WTC11 (cell line): ENCODE measurements around the gene FANCD2OS. TPM values are rescaled to one million over a fixed set of nuclear protein-coding genes. Genes with fewer than 3 reads are reported as not detected.
"Not testable (repeated sequence)": the region's sequence is repeated elsewhere in the genome, so short reads cannot be mapped to it uniquely, and the experiment has no call there.

Experiments used
- ATAC-seq: fragments of 200-7000 bp; cut with Tn5 transposase; 2 replicates; pipeline ENCODE4 v1.10.0; 2021; ENCODE audit warnings: mild to moderate bottlenecking, moderate library complexity
- CTCF ChIA-PET: fragments of 300-600 bp; sonication (Branson Sonifier 250); formaldehyde crosslinking; loops from one replicate; lab custom pipeline; 2021; ENCODE audit warnings: antibody characterized with exemption; lab: Charles Lee
- POLR2A ChIA-PET: fragments of 350-600 bp; sonication (Branson Sonifier 250); formaldehyde crosslinking; loops from one replicate; lab custom pipeline; 2021; ENCODE audit warnings: antibody characterized with exemption; lab: Charles Lee
- DNase-seq: peaks from one replicate; pipeline ENCODE4 v3.0.0; 2021; ENCODE audit warnings: low spot score
- H3K27ac Mint-ChIP-seq: 2 replicates; pipeline ENCODE4 v1.8.0; 2021; ENCODE audit warnings: mixed read lengths
- H3K27me3 Mint-ChIP-seq: 2 replicates; pipeline ENCODE4 v1.8.0; 2021; ENCODE audit warnings: low read depth, mild to moderate bottlenecking, moderate library complexity, mixed read lengths
- H3K36me3 Mint-ChIP-seq: 2 replicates; pipeline ENCODE4 v1.8.0; 2021; ENCODE audit warnings: mixed read lengths
- H3K4me1 Mint-ChIP-seq: 2 replicates; pipeline ENCODE4 v1.8.0; 2022; ENCODE audit warnings: mixed read lengths
- H3K4me3 Mint-ChIP-seq: 2 replicates; pipeline ENCODE4 v1.8.0; 2021; ENCODE audit warnings: mild to moderate bottlenecking, moderate library complexity, mixed read lengths
- H3K9me3 Mint-ChIP-seq: 2 replicates; pipeline ENCODE4 v1.8.0; 2021; ENCODE audit warnings: mixed read lengths
- ESRRA ChIP-seq: sonication (generic); formaldehyde crosslinking; IDR thresholded peaks from 2 replicates; pipeline ENCODE4 v1.8.1; 2022; ENCODE audit warnings: mild to moderate bottlenecking, missing genetic modification reagents, borderline replicate concordance
- FOXP1 ChIP-seq: sonication (generic); formaldehyde crosslinking; IDR thresholded peaks from 2 replicates; pipeline ENCODE4 v1.8.0; 2022; ENCODE audit warnings: missing genetic modification reagents, mild to moderate bottlenecking, moderate library complexity, borderline replicate concordance
- GRHL2 ChIP-seq: fragments of 250-450 bp; sonication (Bioruptor Pico); IDR thresholded peaks from 2 replicates; pipeline ENCODE4 v1.8.0; 2022; ENCODE audit warnings: mild to moderate bottlenecking, moderate library complexity; ENCODE audit not compliant: insufficient replicate concordance, severe bottlenecking
- IRF2 ChIP-seq: sonication (generic); formaldehyde crosslinking; IDR thresholded peaks from 2 replicates; pipeline ENCODE4 v1.8.0; 2022; ENCODE audit warnings: low read depth, missing genetic modification reagents, borderline replicate concordance
- KAT7 ChIP-seq: sonication (generic); formaldehyde crosslinking; IDR thresholded peaks from 2 replicates; pipeline ENCODE4 v1.8.1; 2023; ENCODE audit warnings: missing genetic modification reagents, mild to moderate bottlenecking, borderline replicate concordance
- MXD4 ChIP-seq: fragments of 250-450 bp; sonication (Bioruptor Pico); IDR thresholded peaks from 2 replicates; pipeline ENCODE4 v1.8.0; 2021; ENCODE audit warnings: mild to moderate bottlenecking, moderate library complexity, borderline replicate concordance
- NFYB ChIP-seq: sonication (generic); formaldehyde crosslinking; conservative IDR thresholded peaks from 2 replicates; pipeline ENCODE4 v1.8.0; 2022; ENCODE audit warnings: low read depth, missing genetic modification reagents
- NR1H2 ChIP-seq: sonication (generic); formaldehyde crosslinking; IDR thresholded peaks from 2 replicates; pipeline ENCODE4 v1.9.0; 2021; ENCODE audit warnings: mild to moderate bottlenecking, moderate library complexity, missing genetic modification reagents
- NR2C2 ChIP-seq: sonication (generic); formaldehyde crosslinking; IDR thresholded peaks from 2 replicates; pipeline ENCODE4 v1.8.0; 2022; ENCODE audit warnings: mild to moderate bottlenecking, missing genetic modification reagents
- SOX15 ChIP-seq: fragments of 250-450 bp; sonication (Bioruptor Pico); IDR thresholded peaks from 2 replicates; pipeline ENCODE4 v1.9.0; 2021; ENCODE audit warnings: mild to moderate bottlenecking
- ZNF219 ChIP-seq: sonication (generic); formaldehyde crosslinking; IDR thresholded peaks from 2 replicates; pipeline ENCODE4 v1.8.0; 2023; ENCODE audit warnings: missing genetic modification reagents, mild to moderate bottlenecking, borderline replicate concordance
- ZNF671 ChIP-seq: fragments of 250-450 bp; sonication (Bioruptor Pico); IDR thresholded peaks from 2 replicates; pipeline ENCODE4 v1.8.0; 2021; ENCODE audit warnings: mild to moderate bottlenecking
- total RNA-seq: library from RNA; stranded (reverse); gene quantifications from 3 replicates; pipeline ENCODE4 v1.2.3, GENCODE V29; 2021
- TF ChIP-seq, protein P1 (sequence below): fragments of 250-450 bp; sonication (Bioruptor Pico); conservative IDR thresholded peaks from 2 replicates; pipeline ENCODE4 v1.9.0; 2021; ENCODE audit warnings: mild to moderate bottlenecking
- TF ChIP-seq, protein P2 (sequence below): sonication (generic); formaldehyde crosslinking; IDR thresholded peaks from 2 replicates; pipeline ENCODE4 v1.8.0; 2022; ENCODE audit warnings: mild to moderate bottlenecking, missing genetic modification reagents
- TF ChIP-seq, protein P3 (sequence below): fragments of 250-450 bp; sonication (Bioruptor Pico); IDR thresholded peaks from 2 replicates; pipeline ENCODE4 v2.1.2; 2022; ENCODE audit warnings: mild to moderate bottlenecking, moderate library complexity
- TF ChIP-seq, protein P4 (sequence below): sonication (generic); formaldehyde crosslinking; IDR thresholded peaks from 2 replicates; pipeline ENCODE4 v1.8.1; 2022; ENCODE audit warnings: missing genetic modification reagents, borderline replicate concordance
- TF ChIP-seq, protein P5 (sequence below): sonication (generic); formaldehyde crosslinking; IDR thresholded peaks from 2 replicates; pipeline ENCODE4 v1.8.0; 2023; ENCODE audit warnings: missing genetic modification reagents
- TF ChIP-seq, protein P6 (sequence below): sonication (generic); formaldehyde crosslinking; IDR thresholded peaks from 2 replicates; pipeline ENCODE4 v1.8.1; 2022; ENCODE audit warnings: mild to moderate bottlenecking, moderate library complexity, missing genetic modification reagents

FANCD2OS gene
- total RNA-seq, 1 experiment from 2014 or later = not detected

DNA sequence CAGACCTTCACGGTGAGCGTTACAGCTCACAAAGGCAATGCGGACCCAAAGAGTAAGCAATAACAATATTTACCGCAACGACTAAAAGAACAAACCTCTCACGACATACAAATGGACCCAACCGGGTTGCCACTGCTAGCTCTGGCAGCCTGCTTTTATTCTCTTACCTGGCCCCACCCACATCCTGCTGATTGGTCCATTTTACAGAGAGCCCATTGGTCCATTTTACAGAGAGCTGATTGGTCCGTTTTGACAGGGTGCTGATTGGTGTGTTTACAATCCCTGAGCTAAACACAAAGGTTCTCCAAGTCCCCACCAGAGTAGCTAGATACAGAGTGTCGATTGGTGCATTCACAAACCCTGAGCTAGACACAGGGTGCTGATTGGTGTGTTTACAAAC lies 27.8 kb upstream of the FANCD2OS start:
- H3K36me3 Mint-ChIP-seq, DNase-seq, H3K4me1 Mint-ChIP-seq, ATAC-seq, H3K27me3 Mint-ChIP-seq, POLR2A ChIA-PET, CTCF ChIA-PET, H3K4me3 Mint-ChIP-seq, H3K9me3 Mint-ChIP-seq, H3K27ac Mint-ChIP-seq: not testable (repeated sequence)
- peak; percentile 65 for TF ChIP-seq NFYB

DNA sequence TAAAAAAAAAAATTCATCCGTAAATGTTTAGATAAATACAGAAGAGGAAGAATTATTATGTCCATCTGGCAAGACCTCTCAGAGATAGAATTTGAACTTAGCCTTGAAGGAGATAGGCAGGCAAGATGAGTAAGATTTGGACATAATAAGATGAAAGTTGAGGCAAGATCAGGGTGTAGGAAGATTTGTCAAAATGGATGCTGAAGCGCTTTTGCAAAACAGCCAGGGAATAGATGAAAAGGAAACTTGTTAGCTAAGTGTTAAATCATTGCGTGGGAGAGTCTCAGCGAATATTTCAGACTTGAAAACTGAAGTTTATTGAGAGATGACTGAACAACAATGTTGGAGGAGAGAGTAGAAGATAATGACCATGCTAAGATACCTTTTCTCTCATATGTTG lies 14.7 kb upstream of the FANCD2OS start:
- ATAC-seq = no peak
- no peak overlapping the region for H3K4me3 Mint-ChIP-seq
- H3K27me3 Mint-ChIP-seq = no peaks in the 10 kb centered on the region
- CTCF ChIA-PET = no interaction called here
- H3K9me3 Mint-ChIP-seq = no peaks in the 10 kb centered on the region
- TF ChIP-seq NR2C2 (no peak), FOXP1 (CRISPR knock-in tag) (no peak), ESRRA (no peak), NFYB (no peak), SOX15 (CRISPR knock-in tag) (no peak), KAT7 (no peak), MXD4 (no peak), IRF2 (CRISPR knock-in tag) (no peak), ZNF671 (CRISPR knock-in tag) (no peak), NR1H2 (no peak)
- TF ChIP-seq, protein P1, sequence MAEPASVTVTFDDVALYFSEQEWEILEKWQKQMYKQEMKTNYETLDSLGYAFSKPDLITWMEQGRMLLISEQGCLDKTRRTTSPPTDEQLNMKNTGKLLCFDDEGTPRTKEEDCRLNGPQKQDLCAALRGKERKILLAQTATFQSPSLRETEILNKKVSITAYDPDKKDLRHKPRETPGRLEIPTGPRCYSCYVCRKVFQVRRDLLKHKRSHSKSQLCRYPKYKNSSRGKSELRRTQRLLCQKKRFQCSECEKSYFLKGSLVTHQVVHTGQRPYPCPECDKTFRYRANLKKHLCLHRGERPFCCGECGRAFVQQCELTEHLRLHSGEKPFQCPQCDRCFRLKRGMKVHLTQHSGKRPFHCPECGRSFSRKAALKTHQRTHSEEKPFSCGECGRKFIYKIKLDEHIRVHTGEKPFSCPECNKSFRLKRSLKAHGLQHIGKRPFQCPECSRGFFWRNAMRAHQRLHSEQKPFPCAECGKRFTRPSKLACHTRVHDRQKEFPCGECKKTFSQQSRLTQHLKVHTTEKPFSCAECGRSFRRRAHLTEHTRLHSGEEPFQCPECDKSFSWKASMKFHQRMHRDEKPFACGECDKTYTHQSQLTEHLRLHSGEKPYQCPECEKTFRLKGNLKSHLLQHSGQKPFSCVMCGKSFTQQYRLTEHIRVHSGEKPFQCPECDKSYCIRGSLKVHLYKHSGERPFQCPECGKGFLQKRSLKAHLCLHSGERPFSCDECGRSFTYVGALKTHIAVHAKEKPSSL (CRISPR knock-in tag) = no peak
- TF ChIP-seq, protein P2, sequence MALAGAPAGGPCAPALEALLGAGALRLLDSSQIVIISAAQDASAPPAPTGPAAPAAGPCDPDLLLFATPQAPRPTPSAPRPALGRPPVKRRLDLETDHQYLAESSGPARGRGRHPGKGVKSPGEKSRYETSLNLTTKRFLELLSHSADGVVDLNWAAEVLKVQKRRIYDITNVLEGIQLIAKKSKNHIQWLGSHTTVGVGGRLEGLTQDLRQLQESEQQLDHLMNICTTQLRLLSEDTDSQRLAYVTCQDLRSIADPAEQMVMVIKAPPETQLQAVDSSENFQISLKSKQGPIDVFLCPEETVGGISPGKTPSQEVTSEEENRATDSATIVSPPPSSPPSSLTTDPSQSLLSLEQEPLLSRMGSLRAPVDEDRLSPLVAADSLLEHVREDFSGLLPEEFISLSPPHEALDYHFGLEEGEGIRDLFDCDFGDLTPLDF = no peak
- TF ChIP-seq, protein P3, sequence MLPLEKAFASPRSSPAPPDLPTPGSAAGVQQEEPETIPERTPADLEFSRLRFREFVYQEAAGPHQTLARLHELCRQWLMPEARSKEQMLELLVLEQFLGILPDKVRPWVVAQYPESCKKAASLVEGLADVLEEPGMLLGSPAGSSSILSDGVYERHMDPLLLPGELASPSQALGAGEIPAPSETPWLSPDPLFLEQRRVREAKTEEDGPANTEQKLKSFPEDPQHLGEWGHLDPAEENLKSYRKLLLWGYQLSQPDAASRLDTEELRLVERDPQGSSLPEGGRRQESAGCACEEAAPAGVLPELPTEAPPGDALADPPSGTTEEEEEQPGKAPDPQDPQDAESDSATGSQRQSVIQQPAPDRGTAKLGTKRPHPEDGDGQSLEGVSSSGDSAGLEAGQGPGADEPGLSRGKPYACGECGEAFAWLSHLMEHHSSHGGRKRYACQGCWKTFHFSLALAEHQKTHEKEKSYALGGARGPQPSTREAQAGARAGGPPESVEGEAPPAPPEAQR (CRISPR knock-in tag) = no peak
- TF ChIP-seq, protein P4, sequence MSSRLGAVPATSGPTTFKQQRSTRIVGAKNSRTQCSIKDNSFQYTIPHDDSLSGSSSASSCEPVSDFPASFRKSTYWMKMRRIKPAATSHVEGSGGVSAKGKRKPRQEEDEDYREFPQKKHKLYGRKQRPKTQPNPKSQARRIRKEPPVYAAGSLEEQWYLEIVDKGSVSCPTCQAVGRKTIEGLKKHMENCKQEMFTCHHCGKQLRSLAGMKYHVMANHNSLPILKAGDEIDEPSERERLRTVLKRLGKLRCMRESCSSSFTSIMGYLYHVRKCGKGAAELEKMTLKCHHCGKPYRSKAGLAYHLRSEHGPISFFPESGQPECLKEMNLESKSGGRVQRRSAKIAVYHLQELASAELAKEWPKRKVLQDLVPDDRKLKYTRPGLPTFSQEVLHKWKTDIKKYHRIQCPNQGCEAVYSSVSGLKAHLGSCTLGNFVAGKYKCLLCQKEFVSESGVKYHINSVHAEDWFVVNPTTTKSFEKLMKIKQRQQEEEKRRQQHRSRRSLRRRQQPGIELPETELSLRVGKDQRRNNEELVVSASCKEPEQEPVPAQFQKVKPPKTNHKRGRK (CRISPR knock-in tag) = no peak
- TF ChIP-seq, protein P5, sequence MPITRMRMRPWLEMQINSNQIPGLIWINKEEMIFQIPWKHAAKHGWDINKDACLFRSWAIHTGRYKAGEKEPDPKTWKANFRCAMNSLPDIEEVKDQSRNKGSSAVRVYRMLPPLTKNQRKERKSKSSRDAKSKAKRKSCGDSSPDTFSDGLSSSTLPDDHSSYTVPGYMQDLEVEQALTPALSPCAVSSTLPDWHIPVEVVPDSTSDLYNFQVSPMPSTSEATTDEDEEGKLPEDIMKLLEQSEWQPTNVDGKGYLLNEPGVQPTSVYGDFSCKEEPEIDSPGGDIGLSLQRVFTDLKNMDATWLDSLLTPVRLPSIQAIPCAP (CRISPR knock-in tag) = no peak
- TF ChIP-seq, all 79 proteins: peak for 0
- no peaks in the 10 kb centered on the region for H3K4me1 Mint-ChIP-seq
- DNase-seq = no peak
- H3K36me3 Mint-ChIP-seq = peaks cover 37% of the 10 kb centered on the region
- POLR2A ChIA-PET = no interaction called here
- H3K27ac Mint-ChIP-seq = no peak overlapping the region

DNA sequence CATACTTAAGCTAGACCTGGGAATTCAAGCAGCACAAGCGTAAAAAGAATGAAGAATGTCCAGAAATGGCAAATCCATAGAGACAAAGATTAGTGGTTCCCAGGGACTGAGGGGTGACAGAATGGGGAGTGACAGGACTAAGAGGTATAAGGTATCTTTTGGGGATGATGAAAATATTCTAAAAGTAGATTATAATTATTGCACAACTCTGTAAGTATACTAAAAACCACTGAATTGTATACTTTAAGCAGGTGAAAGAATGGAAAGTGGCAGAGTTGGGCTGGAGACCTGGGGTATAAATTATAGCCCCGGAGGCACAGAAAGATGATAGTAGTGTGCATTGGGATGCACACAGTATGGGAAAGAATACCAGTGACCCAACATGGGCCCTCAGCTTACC lies 13.0 kb upstream of the FANCD2OS start:
- H3K36me3 Mint-ChIP-seq = peaks cover 24% of the 10 kb centered on the region
- TF ChIP-seq ZNF219 (CRISPR knock-in tag) (no peak), GRHL2 (CRISPR knock-in tag) (no peak)
- TF ChIP-seq, protein P6, sequence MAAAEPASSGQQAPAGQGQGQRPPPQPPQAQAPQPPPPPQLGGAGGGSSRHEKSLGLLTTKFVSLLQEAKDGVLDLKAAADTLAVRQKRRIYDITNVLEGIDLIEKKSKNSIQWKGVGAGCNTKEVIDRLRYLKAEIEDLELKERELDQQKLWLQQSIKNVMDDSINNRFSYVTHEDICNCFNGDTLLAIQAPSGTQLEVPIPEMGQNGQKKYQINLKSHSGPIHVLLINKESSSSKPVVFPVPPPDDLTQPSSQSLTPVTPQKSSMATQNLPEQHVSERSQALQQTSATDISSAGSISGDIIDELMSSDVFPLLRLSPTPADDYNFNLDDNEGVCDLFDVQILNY (CRISPR knock-in tag) = no peak

More for the DNA sequence above, 13.0 kb upstream of the FANCD2OS start:
- CTCF ChIA-PET = no interaction called here
- no peak overlapping the region for H3K27ac Mint-ChIP-seq
- POLR2A ChIA-PET = no interaction called here
- H3K27me3 Mint-ChIP-seq = no peaks in the 10 kb centered on the region
- ATAC-seq = no peak
- no peak overlapping the region for H3K4me3 Mint-ChIP-seq
- no peaks in the 10 kb centered on the region for H3K9me3 Mint-ChIP-seq
- DNase-seq = no peak
- peaks cover 7% of the 10 kb centered on the region for H3K4me1 Mint-ChIP-seq
